Measurements from ENCODE around the gene FBXL14. TPM values are rescaled to one million over a fixed set of nuclear protein-coding genes. Genes with fewer than 3 reads are reported as not detected.

FBXL14 gene
- total and polyA plus RNA-seq, 9 of the 15 experiments (the other 6 are each of a cell fraction or from before 2014, with no cell fraction given) = 0.13 to 9.8 (median 3.3) TPM

GRCh38 chr12:1619159-1619558 lies 24.8 kb upstream of the FBXL14 start (continued):
- TF ChIP-seq SOX6 (IDR thresholded peaks at IDR 0.05) (no peak), REST (IDR thresholded peaks at IDR 0.05; ENCODE audit: borderline replicate concordance) (no peak), REST (CRISPR knock-in tag; IDR thresholded peaks at IDR 0.05; ENCODE audit: low read depth) (no peak), TGIF2 (CRISPR knock-in tag; IDR thresholded peaks at IDR 0.05) (no peak)
